SKM-1 treated with dmso at 0.1 percent for 144 hours (cell line): ENCODE results near the gene MISP3.

ENCODE experiments used
- DNase-seq: peaks from one replicate; lab custom pipeline; 2025; ENCODE audit not compliant: unreplicated experiment; lab: John Stamatoyannopoulos, UW

MISP3 gene

GRCh38 chr19:14101003-14101545, 28.5 kb downstream of the MISP3 start:
- DNase-seq: no peak

- no peak for DNase-seq
Observed at GRCh38 chr19:14102102-14102696, 29.6 kb downstream of the MISP3 start.

GRCh38 chr19:14102756-14103155, 30.2 kb downstream of the MISP3 start:
- no peak for DNase-seq

GRCh38 chr19:14103310-14103709, 30.7 kb downstream of the MISP3 start:
- no peak for DNase-seq

GRCh38 chr19:14105680-14106079, 33.1 kb downstream of the MISP3 start:
- no peak for DNase-seq

- DNase-seq: no peak
Observed at GRCh38 chr19:14106840-14107239, 34.3 kb downstream of the MISP3 start.

- DNase-seq: no peak
Observed at GRCh38 chr19:14107581-14108461, 35.2 kb downstream of the MISP3 start.

- no peak for DNase-seq
Observed at GRCh38 chr19:14110650-14111049, 38.1 kb downstream of the MISP3 start.

GRCh38 chr19:14111486-14111885, 38.9 kb downstream of the MISP3 start:
- DNase-seq: no peak

GRCh38 chr19:14112051-14112808, 39.6 kb downstream of the MISP3 start:
- no peak for DNase-seq

GRCh38 chr19:14112809-14113385, 40.3 kb downstream of the MISP3 start:
- DNase-seq: no peak

- DNase-seq: no peak
Observed at GRCh38 chr19:14113762-14114414, 41.3 kb downstream of the MISP3 start.

GRCh38 chr19:14114439-14114838, 41.9 kb downstream of the MISP3 start:
- DNase-seq: no peak

- peak; percentile 86 for DNase-seq
Observed at GRCh38 chr19:14114854-14115253, 42.3 kb downstream of the MISP3 start.

- DNase-seq: no peak
Observed at GRCh38 chr19:14115756-14116155, 43.2 kb downstream of the MISP3 start.

- DNase-seq: no peak
Observed at GRCh38 chr19:14116525-14116917, 43.9 kb downstream of the MISP3 start.

- DNase-seq: no peak
Observed at GRCh38 chr19:14116918-14117578, 44.5 kb downstream of the MISP3 start.

GRCh38 chr19:14117668-14118164, 45.1 kb downstream of the MISP3 start, which contains the start of gene PRKACA:
TSS of gene PRKACA (minus strand) at chr19:14117762. CDS start at chr19:14117547, 215 bp downstream.
- DNase-seq: peak; percentile 99

- DNase-seq: peak; percentile 89
Observed at GRCh38 chr19:14118165-14119051, 45.8 kb downstream of the MISP3 start.
